ENCODE measurements around the gene MYOZ2. TPM values are rescaled to one million over a fixed set of nuclear protein-coding genes. Genes with fewer than 3 reads are reported as not detected.

MYOZ2 gene
- total RNA-seq, 1 donor from 2014 or later, result not detected

GRCh38 chr4:119205690-119206089 is 70.1 kb downstream of the MYOZ2 start:
- no peak for ATAC-seq

- no peak for ATAC-seq
Observed at GRCh38 chr4:119206178-119206577, 70.5 kb downstream of the MYOZ2 start.

- ATAC-seq, result no peak
Observed at GRCh38 chr4:119207051-119207450, 71.4 kb downstream of the MYOZ2 start.

- peak; percentile 67 for ATAC-seq
Observed at GRCh38 chr4:119209077-119209476, 73.4 kb downstream of the MYOZ2 start.

GRCh38 chr4:119209586-119209985 is 74.0 kb downstream of the MYOZ2 start:
- no peak for ATAC-seq

- no peak for ATAC-seq
Observed at GRCh38 chr4:119210775-119211174, 75.1 kb downstream of the MYOZ2 start.

GRCh38 chr4:119211867-119212233 is 76.2 kb downstream of the MYOZ2 start:
- ATAC-seq, result no peak

- peak; percentile 99 for ATAC-seq
Observed at GRCh38 chr4:119212234-119212963, 76.8 kb downstream of the MYOZ2 start, which contains the start of gene USP53. TSS of gene USP53 (plus strand) at chr4:119212713. CDS start at chr4:119239760, 27,047 bp downstream.

GRCh38 chr4:119212964-119213606 is 77.5 kb downstream of the MYOZ2 start:
- peak; percentile 78 for ATAC-seq

- ATAC-seq, result no peak
Observed at GRCh38 chr4:119218093-119218492, 82.5 kb downstream of the MYOZ2 start.

GRCh38 chr4:119221412-119221811 is 85.8 kb downstream of the MYOZ2 start:
- ATAC-seq, result no peak

GRCh38 chr4:119227690-119228089 is 92.1 kb downstream of the MYOZ2 start:
- ATAC-seq, result no peak

GRCh38 chr4:119228406-119228805 is 92.8 kb downstream of the MYOZ2 start:
- no peak for ATAC-seq

GRCh38 chr4:119229908-119230687 is 94.5 kb downstream of the MYOZ2 start:
- ATAC-seq, result no peak

- no peak for ATAC-seq
Observed at GRCh38 chr4:119231491-119231890, 95.9 kb downstream of the MYOZ2 start.

- no peak for ATAC-seq
Observed at GRCh38 chr4:119232286-119232685, 96.7 kb downstream of the MYOZ2 start.

- no peak for ATAC-seq
Observed at GRCh38 chr4:119233191-119233590, 97.6 kb downstream of the MYOZ2 start.

- ATAC-seq, result no peak
Observed at GRCh38 chr4:119233750-119234149, 98.1 kb downstream of the MYOZ2 start.

- no peak for ATAC-seq
Observed at GRCh38 chr4:119237201-119237600, 101.6 kb downstream of the MYOZ2 start.

Data from esophagus mucosa (tissue), 1 donor.